ENCODE results near the gene DCT.

Gene DCT

DNA sequence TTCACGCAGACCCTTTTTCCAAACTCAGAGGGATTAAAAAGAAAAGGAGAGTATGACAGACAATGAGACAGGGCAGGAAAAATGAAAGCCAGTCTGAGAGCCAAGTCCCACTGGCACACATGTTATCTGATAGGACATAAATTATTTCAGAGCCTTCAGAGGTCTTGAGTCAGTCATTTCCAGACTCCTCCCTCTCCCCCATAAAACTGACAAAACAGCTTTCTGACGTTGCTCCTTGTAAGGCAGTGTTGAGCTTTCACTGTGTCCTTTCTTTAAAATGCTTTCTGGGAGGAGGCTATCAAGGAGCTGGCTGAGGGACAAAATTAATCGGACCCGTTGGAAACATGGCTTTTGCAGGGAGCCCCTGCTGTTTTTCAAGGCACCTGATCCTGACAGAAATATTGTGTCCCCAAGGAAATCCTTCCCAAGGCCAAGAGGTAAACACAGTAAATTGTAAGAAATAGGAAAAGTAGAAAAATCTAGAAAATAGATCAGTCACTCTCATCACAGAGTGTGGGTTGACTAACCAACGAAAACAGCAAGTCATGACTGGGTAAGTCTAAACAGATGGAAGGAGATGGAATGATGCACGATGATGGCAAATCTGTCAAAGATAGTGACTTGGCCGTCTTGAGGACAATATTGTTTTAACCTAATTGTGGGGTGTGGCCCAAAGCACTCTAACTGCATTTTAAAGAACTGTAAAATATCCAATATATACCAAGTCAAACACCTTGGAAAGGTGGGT lies 89.7 kb downstream of the DCT start:
- no peak overlapping the region for H3K4me3 ChIP-seq (ENCODE audit: low read depth, low read length)
- no peaks in the 10 kb centered on the region for H3K27me3 ChIP-seq (ENCODE audit: control insufficient read depth, insufficient read depth, low read length)
- H3K36me3 ChIP-seq (ENCODE audit: control insufficient read depth, insufficient read depth, low read length): no peaks in the 10 kb centered on the region
- H3K9me3 ChIP-seq (ENCODE audit: control insufficient read depth, insufficient read depth, low read length): no peaks in the 10 kb centered on the region
- H3K4me1 ChIP-seq (ENCODE audit: control insufficient read depth, insufficient read depth, low read length): no peaks in the 10 kb centered on the region
- no peak overlapping the region for H3K9ac ChIP-seq (ENCODE audit: low read depth, low read length)

DNA sequence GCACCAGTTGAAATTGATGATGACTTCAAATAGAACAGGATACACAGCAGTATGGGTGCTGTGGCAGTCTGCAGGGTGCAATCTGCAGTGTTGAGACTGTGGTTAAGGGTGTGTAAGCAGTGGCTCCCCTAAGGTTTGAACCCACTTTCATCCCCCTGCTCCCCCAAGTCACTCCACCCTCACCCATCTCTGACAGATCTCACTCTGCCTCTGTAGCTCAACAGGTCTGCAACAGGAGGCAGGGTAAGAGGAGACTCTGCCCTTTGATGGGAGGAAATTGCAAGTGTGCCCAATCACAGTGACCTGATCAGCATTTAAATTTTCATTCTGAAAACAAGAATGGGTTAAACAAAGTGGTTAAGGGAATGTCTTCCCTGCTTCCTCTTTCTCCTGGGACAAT lies 92.4 kb downstream of the DCT start:
- no peaks in the 10 kb centered on the region for H3K4me1 ChIP-seq (ENCODE audit: control insufficient read depth, insufficient read depth, low read length)
- H3K36me3 ChIP-seq (ENCODE audit: control insufficient read depth, insufficient read depth, low read length): no peaks in the 10 kb centered on the region
- no peak overlapping the region for H3K4me3 ChIP-seq (ENCODE audit: low read depth, low read length)
- H3K27me3 ChIP-seq (ENCODE audit: control insufficient read depth, insufficient read depth, low read length): no peaks in the 10 kb centered on the region
- no peaks in the 10 kb centered on the region for H3K9me3 ChIP-seq (ENCODE audit: control insufficient read depth, insufficient read depth, low read length)
- H3K9ac ChIP-seq (ENCODE audit: low read depth, low read length): no peak overlapping the region
